RWPE1 (cell line): ENCODE data around the gene WNT3A.
A peak's percentile ranks its signal among the peaks of the same experiment; 100 is the strongest.

ENCODE experiments used
- CTCF ChIA-PET: fragments of 350-600 bp; sonication (Branson Sonifier 250); formaldehyde crosslinking; extraction: SDS; loops from one replicate; lab custom pipeline; 2021; lab: Yijun Ruan, JAX
- POLR2A ChIA-PET: fragments of 400-600 bp; formaldehyde crosslinking; extraction: SDS; loops from one replicate; lab custom pipeline; 2020; ENCODE audit warnings: antibody characterized with exemption; ENCODE audit not compliant: low non-redundant PET; lab: Yijun Ruan, JAX
- DNase-seq: peaks from one replicate; pipeline ENCODE4 v3.0.0; 2012; ENCODE audit warnings: low spot score
- H3K27ac ChIP-seq: fragments of 450-650 bp; 2 replicates; pipeline ENCODE4 v1.5.1; 2017
- CTCF ChIP-seq: fragments of 450-650 bp; conservative IDR thresholded peaks from 2 replicates; pipeline ENCODE4 v1.5.1; 2017; ENCODE audit warnings: low read depth, mild to moderate bottlenecking

The WNT3A gene

GRCh38 chr1:228085287-228085951, 78.6 kb downstream of the WNT3A start:
- ChIA-PET CTCF (interaction anchor here (1.1 kb wide), 1 partner anchor 25 kb away, joined by 3 read pairs; no protein-coding TSS in a partner anchor), POLR2A (no interaction called here)
- peak overlapping the region; percentile 81 for H3K27ac ChIP-seq
- DNase-seq, result no peak
- TF ChIP-seq CTCF, result no peak

- DNase-seq, result peak; percentile 78
- POLR2A ChIA-PET, result no interaction called here
Observed at GRCh38 chr1:228087771-228088251, 81.0 kb downstream of the WNT3A start.

GRCh38 chr1:228088586-228089498, 82.0 kb downstream of the WNT3A start:
- peak overlapping the region; percentile 69 for H3K27ac ChIP-seq
- no peak for DNase-seq
- TF ChIP-seq CTCF, result no peak
- CTCF ChIA-PET, result no interaction called here
- POLR2A ChIA-PET, result no interaction called here

More at GRCh38 chr1:228087771-228088251, 81.0 kb downstream of the WNT3A start:
- peak overlapping the region; percentile 69 for H3K27ac ChIP-seq
- CTCF ChIA-PET, result no interaction called here
- no peak for TF ChIP-seq CTCF

- CTCF ChIA-PET, result no interaction called here
- POLR2A ChIA-PET, result no interaction called here
- DNase-seq, result no peak
- no peak for TF ChIP-seq CTCF
- peak overlapping the region; percentile 69 for H3K27ac ChIP-seq
Observed at GRCh38 chr1:228089519-228090380, 83.0 kb downstream of the WNT3A start.

- H3K27ac ChIP-seq, result peak overlapping the region; percentile 69
- ChIA-PET CTCF (interaction anchor here (0.5 kb wide), 1 partner anchor 70 kb away, joined by 3 read pairs; no protein-coding TSS in a partner anchor), POLR2A (no interaction called here)
- TF ChIP-seq CTCF, result no peak
- DNase-seq, result no peak
Observed at GRCh38 chr1:228090613-228091081, 83.8 kb downstream of the WNT3A start.
